Common myeloid progenitor, CD34-positive (primary cell): ENCODE data around the gene NEFH.

ENCODE experiments used
- CTCF ChIA-PET: fragments of 350-600 bp; sonication (Branson Sonifier 250); formaldehyde crosslinking; loops from one replicate; lab custom pipeline; 2021; ENCODE audit warnings: antibody characterized with exemption; lab: Charles Lee
- POLR2A ChIA-PET: fragments of 350-600 bp; sonication (Branson Sonifier 250); formaldehyde crosslinking; loops from one replicate; lab custom pipeline; 2021; ENCODE audit warnings: antibody characterized with exemption; lab: Charles Lee
- DNase-seq, 3 donors: peaks; one replicate each; pipeline versions ENCODE4 v3.0.0 to v3.0.0-alpha.2; 2013
- H3K27ac ChIP-seq, 2 experiments: 1 replicate in 1 of 2; 2 replicates in 1 of 2; pipeline ENCODE4 v1.7.0; 2013; ENCODE audit warnings: inconsistent platforms in 2 of 2, low read length in 2 of 2, mild to moderate bottlenecking in 2 of 2, low read depth in 1 of 2, moderate library complexity in 1 of 2; ENCODE audit not compliant: severe bottlenecking in 2 of 2, insufficient read depth in 1 of 2, poor library complexity in 1 of 2
- H3K27me3 ChIP-seq, 5 experiments: replicated peaks in 2 of 5; 1 replicate in 3 of 5; 2 replicates in 2 of 5; pipeline versions ENCODE4 v1.6.1 to v1.7.0; 2013; ENCODE audit warnings: low read length in 4 of 5, mild to moderate bottlenecking in 2 of 5, moderate library complexity in 2 of 5, inconsistent platforms in 1 of 5; ENCODE audit not compliant: insufficient read depth in 5 of 5, control insufficient read depth in 4 of 5
- H3K36me3 ChIP-seq, 4 experiments: 1 replicate in 2 of 4; 2 replicates in 2 of 4; pipeline versions ENCODE4 v1.6.1 to v1.7.0; 2013; ENCODE audit warnings: low read length in 3 of 4, control low read depth in 1 of 4, mild to moderate bottlenecking in 1 of 4; ENCODE audit not compliant: control insufficient read depth in 4 of 4, insufficient read depth in 4 of 4
- H3K4me1 ChIP-seq, 4 experiments: 1 replicate in 3 of 4; 2 replicates in 1 of 4; pipeline versions ENCODE4 v1.6.1 to v1.7.1; 2013; ENCODE audit warnings: low read length in 3 of 4, mild to moderate bottlenecking in 3 of 4, control low read depth in 1 of 4, inconsistent platforms in 1 of 4, moderate library complexity in 1 of 4; ENCODE audit not compliant: control insufficient read depth in 4 of 4, insufficient read depth in 4 of 4; ENCODE audit errors: control extremely low read depth in 1 of 4
- H3K4me3 ChIP-seq, 7 experiments: 1 replicate in 4 of 7; 2 replicates in 3 of 7; pipeline versions ENCODE4 v1.5.1 to v1.7.0; 2013; ENCODE audit warnings: mild to moderate bottlenecking in 7 of 7, low read length in 6 of 7, moderate library complexity in 6 of 7, inconsistent platforms in 2 of 7, low read depth in 2 of 7, control low read depth in 1 of 7; ENCODE audit not compliant: insufficient read depth in 4 of 7, control insufficient read depth in 1 of 7; ENCODE audit errors: extremely low read depth in 1 of 7
- H3K9me3 ChIP-seq, 5 experiments: 1 replicate in 4 of 5; 2 replicates in 1 of 5; pipeline versions ENCODE4 v1.6.1 to v1.7.1; 2013; ENCODE audit warnings: low read length in 4 of 5, mild to moderate bottlenecking in 2 of 5, inconsistent platforms in 1 of 5, low read depth in 1 of 5, moderate library complexity in 1 of 5; ENCODE audit not compliant: control insufficient read depth in 4 of 5, insufficient read depth in 2 of 5; ENCODE audit errors: control extremely low read depth in 1 of 5
- WGBS: methylation state at CpG from one replicate; pipeline ENCODE4 v1.1.5; 2013; ENCODE audit not compliant: insufficient coverage; 5-methylcytosine and 5-hydroxymethylcytosine counted together

The NEFH gene

GRCh38 chr22:29463629-29464028, 16.4 kb upstream of the NEFH start:
- no peak for DNase-seq
- no peaks in the 10 kb centered on the region for H3K4me1 ChIP-seq
- no peaks in the 10 kb centered on the region for H3K9me3 ChIP-seq
- H3K4me3 ChIP-seq, result no peak overlapping the region
- no peaks in the 10 kb centered on the region for H3K27me3 ChIP-seq
- WGBS, result 95% methylated on average over 7 of the region's 7 CpGs
- H3K27ac ChIP-seq, result no peak overlapping the region
- H3K36me3 ChIP-seq, result no peaks in the 10 kb centered on the region
- POLR2A ChIA-PET, result no interaction called here
- CTCF ChIA-PET, result no interaction called here

DNA sequence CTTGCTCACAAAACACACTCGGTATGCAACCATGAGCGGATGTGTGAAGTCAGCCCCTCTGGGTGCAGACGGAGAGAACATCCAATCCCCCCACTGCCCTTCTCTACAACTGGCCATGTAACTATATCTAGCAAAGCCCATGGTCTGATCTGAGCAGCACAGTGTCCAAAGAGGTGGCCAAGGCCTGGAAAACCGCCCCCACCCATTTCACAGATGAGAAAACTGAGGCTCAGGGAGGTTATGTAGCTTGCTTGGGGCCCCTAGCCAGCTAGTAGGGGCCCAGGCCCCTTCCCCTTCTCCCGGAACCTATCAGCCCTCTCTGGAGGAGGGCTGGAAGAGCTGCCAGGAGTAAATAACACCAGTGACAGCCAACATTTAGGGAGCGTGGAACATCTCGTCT, 15.4 kb upstream of the NEFH start:
- Histone ChIP-seq H3K27me3 (peaks cover 0 to under 1% (median 0%) of the 10 kb centered on the region in 5 experiments), H3K9me3 (no peaks in the 10 kb centered on the region), H3K27ac (no peak overlapping the region), H3K4me3 (no peak overlapping the region), H3K4me1 (no peaks in the 10 kb centered on the region), H3K36me3 (no peaks in the 10 kb centered on the region)
- WGBS, result 94% methylated on average over 5 of the region's 7 CpGs
- no peak for DNase-seq
- ChIA-PET CTCF (no interaction called here), POLR2A (interaction anchor here (0.6 kb wide), 1 partner anchor 19 kb away, joined by 3 read pairs; no protein-coding TSS in a partner anchor)

GRCh38 chr22:29469755-29470154, 10.3 kb upstream of the NEFH start:
- WGBS, result 97% methylated on average over 9 of the region's 9 CpGs
- POLR2A ChIA-PET, result interaction anchor here (0.8 kb wide), 1 partner anchor 89 kb away, joined by 3 read pairs; no protein-coding TSS in a partner anchor
- Histone ChIP-seq H3K27ac (no peak overlapping the region), H3K4me1 (peaks cover 0 to 10% (median 6%) of the 10 kb centered on the region in 4 experiments), H3K4me3 (no peak overlapping the region), H3K27me3 (peaks cover 0 to 7% (median 0%) of the 10 kb centered on the region in 5 experiments), H3K9me3 (no peaks in the 10 kb centered on the region), H3K36me3 (no peaks in the 10 kb centered on the region)
- DNase-seq, result no peak
- CTCF ChIA-PET, result interaction anchor here (1.7 to 3.8 kb wide), 2 partner anchors 12 to 22 kb away, joined by 5 to 21 read pairs; partner anchors contain the start of gene NEFH

DNA sequence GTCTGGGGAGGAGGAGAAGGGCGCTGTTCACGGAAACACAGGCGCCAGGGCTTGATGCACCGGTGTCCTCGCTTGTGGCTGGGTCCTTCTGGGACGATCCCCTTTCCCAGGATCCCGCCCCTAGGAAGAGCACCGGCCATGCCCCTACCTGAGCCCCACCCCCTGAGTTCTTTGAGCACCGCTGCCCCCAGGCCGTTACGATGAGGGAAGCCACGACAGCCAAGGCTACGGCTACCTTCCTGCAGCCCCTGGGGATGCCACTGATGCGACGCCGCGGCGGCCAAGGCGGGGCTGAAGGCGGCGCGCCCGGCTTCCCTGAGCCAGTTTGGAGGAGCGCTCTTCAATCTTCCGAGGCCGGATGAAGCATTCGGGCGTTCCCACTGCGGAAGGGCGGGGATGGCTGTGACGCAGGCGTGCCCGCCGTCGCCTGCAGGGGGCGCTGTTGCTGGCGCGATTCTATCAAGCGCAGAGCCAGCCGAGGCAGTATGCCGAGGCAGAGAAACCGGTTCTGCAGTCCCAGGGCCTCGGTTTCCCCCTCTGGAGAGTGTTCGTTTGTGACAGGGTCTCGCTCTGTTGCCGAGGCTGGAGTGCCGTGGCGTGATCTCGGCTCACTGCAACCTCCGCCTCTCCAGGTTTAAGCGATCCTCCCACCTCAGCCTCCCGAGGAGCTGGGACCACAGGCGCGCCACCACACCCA, 9.7 kb upstream of the NEFH start:
- H3K27me3 ChIP-seq, result peaks cover 0 to 7% (median 0%) of the 10 kb centered on the region in 5 experiments
- H3K9me3 ChIP-seq, result no peaks in the 10 kb centered on the region
- ChIA-PET CTCF (interaction anchor here (0.9 to 3.8 kb wide), 10 partner anchors 10 to 75 kb away, joined by 3 to 21 read pairs (median 4); partner anchors contain the start of gene NEFH), POLR2A (no interaction called here)
- H3K4me1 ChIP-seq, result peaks cover 0 to 10% (median 6%) of the 10 kb centered on the region in 4 experiments
- DNase-seq, result peak; percentile 51 to 75 (median 56)
- 53% methylated on average over 21 of the region's 54 CpGs for WGBS
- no peaks in the 10 kb centered on the region for H3K36me3 ChIP-seq
- H3K27ac ChIP-seq, result no peak overlapping the region
- H3K4me3 ChIP-seq, result peak overlapping the region in 3 of 7 experiments; percentile 49 to 56 (median 50)

- peaks cover 0 to 7% (median 0%) of the 10 kb centered on the region in 5 experiments for H3K27me3 ChIP-seq
- ChIA-PET POLR2A (no interaction called here), CTCF (interaction anchor here (1.0 to 2.0 kb wide), 3 partner anchors 31 to 81 kb away, joined by 3 to 4 read pairs (median 4); partner anchors contain the start of gene THOC5)
- WGBS, result 81% methylated on average over 5 of the region's 5 CpGs
- H3K9me3 ChIP-seq, result no peaks in the 10 kb centered on the region
- no peaks in the 10 kb centered on the region for H3K36me3 ChIP-seq
- H3K27ac ChIP-seq, result no peak overlapping the region
- H3K4me3 ChIP-seq, result no peak overlapping the region
- peaks cover 0 to 15% (median 11%) of the 10 kb centered on the region in 4 experiments for H3K4me1 ChIP-seq
- peak in 1 of 3 donors; percentile 37 for DNase-seq
These were observed 7.0 kb upstream of the NEFH start for GRCh38 chr22:29473001-29473400.

GRCh38 chr22:29475550-29475949, 4.5 kb upstream of the NEFH start:
- H3K4me3 ChIP-seq, result no peak overlapping the region
- H3K9me3 ChIP-seq, result peaks cover 0 to 3% (median 0%) of the 10 kb centered on the region in 5 experiments
- H3K36me3 ChIP-seq, result no peaks in the 10 kb centered on the region
- ChIA-PET CTCF (interaction anchor here (1.7 kb wide), 1 partner anchor 9 kb away, joined by 8 read pairs; no protein-coding TSS in a partner anchor), POLR2A (no interaction called here)
- peaks cover 0 to 18% (median 12%) of the 10 kb centered on the region in 5 experiments for H3K27me3 ChIP-seq
- H3K27ac ChIP-seq, result no peak overlapping the region
- 82% methylated on average over 6 of the region's 8 CpGs for WGBS
- no peak for DNase-seq
- H3K4me1 ChIP-seq, result peaks cover 0 to 30% (median 28%) of the 10 kb centered on the region in 4 experiments

DNA sequence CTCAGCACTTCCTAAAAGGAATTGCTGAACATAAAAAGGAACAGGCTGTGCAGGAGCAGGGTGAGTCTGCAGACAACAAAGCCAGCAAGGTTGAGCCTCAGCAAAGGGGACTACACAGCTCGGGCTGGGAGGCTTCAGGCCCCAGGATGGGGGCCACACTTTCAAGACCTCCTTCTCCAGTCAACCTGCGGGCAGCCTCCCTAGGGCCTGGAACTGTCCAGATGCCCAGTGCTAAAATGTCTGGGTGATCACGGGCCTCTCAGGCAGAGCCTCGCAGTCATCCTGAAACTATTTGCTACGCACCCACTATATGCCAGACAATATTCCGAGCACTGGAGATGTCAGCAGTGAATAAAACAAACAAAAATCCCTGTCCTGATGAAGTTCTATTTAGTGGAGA, 3.9 kb upstream of the NEFH start:
- DNase-seq, result no peak
- Histone ChIP-seq H3K4me1 (peaks cover under 1 to 35% (median 33%) of the 10 kb centered on the region in 4 experiments), H3K27ac (no peak overlapping the region), H3K9me3 (peaks cover 0 to 3% (median 0%) of the 10 kb centered on the region in 5 experiments), H3K36me3 (no peaks in the 10 kb centered on the region), H3K27me3 (peaks cover 0 to 24% (median 13%) of the 10 kb centered on the region in 5 experiments), H3K4me3 (no peak overlapping the region)
- ChIA-PET CTCF (no interaction called here), POLR2A (no interaction called here)
- 77% methylated on average over 4 of the region's 6 CpGs for WGBS
